ENCODE data around the gene PLSCR2. TPM values are rescaled to one million over a fixed set of nuclear protein-coding genes. Genes with fewer than 3 reads are reported as not detected.
A peak's percentile ranks its signal among the peaks of the same experiment; 100 is the strongest.

Gene PLSCR2
- total RNA-seq, 1 experiment from 2014 or later, result 2.9 TPM

DNA sequence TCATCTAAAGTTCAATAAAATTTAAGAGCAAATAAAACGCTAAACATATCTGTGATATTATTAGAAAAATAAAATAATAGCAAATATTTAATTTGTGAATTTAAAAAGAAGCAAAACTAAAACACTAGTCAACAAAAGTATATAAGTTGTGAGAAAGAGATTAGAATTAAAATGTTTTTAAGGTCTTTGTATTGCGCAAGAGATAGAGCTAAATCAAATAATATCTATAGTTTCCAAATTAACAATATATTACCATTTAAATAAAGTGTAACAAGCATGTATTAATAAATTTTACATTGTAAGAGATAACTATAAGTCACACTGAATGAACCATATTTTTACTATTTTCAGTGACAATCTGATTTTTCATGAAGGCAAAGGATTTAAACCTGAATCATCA, 74.2 kb downstream of the PLSCR2 start:
- Mint-ChIP-seq H3K27me3 (ENCODE audit: unreplicated experiment) (no peaks in the 10 kb centered on the region), H3K9me3 (ENCODE audit: low read depth, unreplicated experiment) (no peaks in the 10 kb centered on the region), H3K27ac (ENCODE audit: unreplicated experiment) (no peak overlapping the region), H3K4me1 (ENCODE audit: low read depth, unreplicated experiment) (peaks cover 10% of the 10 kb centered on the region), H3K36me3 (ENCODE audit: insufficient read depth, unreplicated experiment) (no peaks in the 10 kb centered on the region), H3K4me3 (ENCODE audit: low read depth, unreplicated experiment) (no peak overlapping the region)
- CTCF ChIA-PET, result no interaction called here
- intact Hi-C loops (cut with micrococcal nuclease; ENCODE audit: unreplicated experiment), result no loop called here
- DNase-seq, result no peak
- TF ChIP-seq, protein P1, sequence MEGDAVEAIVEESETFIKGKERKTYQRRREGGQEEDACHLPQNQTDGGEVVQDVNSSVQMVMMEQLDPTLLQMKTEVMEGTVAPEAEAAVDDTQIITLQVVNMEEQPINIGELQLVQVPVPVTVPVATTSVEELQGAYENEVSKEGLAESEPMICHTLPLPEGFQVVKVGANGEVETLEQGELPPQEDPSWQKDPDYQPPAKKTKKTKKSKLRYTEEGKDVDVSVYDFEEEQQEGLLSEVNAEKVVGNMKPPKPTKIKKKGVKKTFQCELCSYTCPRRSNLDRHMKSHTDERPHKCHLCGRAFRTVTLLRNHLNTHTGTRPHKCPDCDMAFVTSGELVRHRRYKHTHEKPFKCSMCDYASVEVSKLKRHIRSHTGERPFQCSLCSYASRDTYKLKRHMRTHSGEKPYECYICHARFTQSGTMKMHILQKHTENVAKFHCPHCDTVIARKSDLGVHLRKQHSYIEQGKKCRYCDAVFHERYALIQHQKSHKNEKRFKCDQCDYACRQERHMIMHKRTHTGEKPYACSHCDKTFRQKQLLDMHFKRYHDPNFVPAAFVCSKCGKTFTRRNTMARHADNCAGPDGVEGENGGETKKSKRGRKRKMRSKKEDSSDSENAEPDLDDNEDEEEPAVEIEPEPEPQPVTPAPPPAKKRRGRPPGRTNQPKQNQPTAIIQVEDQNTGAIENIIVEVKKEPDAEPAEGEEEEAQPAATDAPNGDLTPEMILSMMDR (IDR thresholded peaks at IDR 0.05; ENCODE audit: unreplicated experiment), result no peak
- BruUV-seq (replicated peaks), result no TSS peak

DNA sequence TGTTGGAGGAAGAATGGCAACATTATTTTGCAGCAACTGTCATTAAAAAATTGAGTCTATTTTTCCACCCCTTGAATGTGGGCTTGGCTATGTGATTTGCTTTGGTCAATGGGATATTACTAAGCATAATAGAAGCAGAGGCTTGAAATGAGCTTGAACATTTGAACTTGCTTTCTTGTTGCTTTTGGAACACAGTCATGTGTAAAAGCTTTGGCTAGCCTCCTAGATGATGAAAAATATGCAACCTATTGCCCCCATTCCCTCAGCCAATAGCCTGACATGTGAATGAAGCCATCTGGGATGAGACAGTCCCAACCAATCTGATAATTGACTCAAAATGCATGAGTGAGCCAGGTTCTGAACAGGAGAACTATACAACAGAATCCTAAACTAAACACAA, 78.4 kb downstream of the PLSCR2 start:
- intact Hi-C loops (cut with micrococcal nuclease; ENCODE audit: unreplicated experiment), result no loop called here

DNA sequence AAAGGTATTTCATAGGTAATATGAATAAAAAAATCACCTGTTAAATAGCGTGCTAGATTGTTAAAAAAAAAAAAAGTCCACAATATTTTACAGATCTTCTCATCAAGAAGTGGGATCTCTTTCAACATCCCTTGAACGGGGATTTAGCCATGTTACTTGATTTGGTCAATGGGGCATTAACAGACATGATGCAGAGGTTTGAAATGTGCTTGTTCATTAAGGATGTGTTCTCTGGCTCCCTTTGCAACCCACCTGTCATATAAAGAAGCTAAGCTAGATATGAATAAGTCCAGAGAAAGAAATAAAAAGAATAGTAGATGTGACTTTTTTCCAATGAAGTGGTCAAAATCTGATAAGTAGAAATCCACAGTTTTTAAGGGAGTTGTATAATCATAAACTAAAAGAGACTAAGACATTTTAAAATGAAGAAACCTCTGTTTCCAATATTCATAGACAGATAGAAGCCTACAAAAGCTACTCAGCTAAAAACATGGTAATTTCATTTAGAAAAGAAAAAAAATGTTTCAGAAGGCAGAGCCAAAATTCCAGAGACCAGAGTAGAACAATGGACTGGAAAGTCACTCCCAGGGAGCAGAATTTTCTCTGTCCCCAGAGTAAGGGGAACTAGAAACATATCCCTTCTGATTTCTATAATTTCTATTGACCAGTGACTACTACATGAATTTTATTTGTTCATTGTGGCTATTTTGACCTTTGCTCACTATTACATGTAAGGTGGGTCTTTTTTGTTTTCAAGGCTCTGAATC, 79.2 kb downstream of the PLSCR2 start:
- BruUV-seq (replicated peaks), result no TSS peak
- H3K4me1 Mint-ChIP-seq (ENCODE audit: low read depth, unreplicated experiment), result peaks cover 35% of the 10 kb centered on the region
- no peaks in the 10 kb centered on the region for H3K36me3 Mint-ChIP-seq (ENCODE audit: insufficient read depth, unreplicated experiment)
- peak overlapping the region; percentile 31 for H3K27ac Mint-ChIP-seq (ENCODE audit: unreplicated experiment)
- intact Hi-C loops (cut with micrococcal nuclease; ENCODE audit: unreplicated experiment), result no loop called here
- TF ChIP-seq, protein P1 (IDR thresholded peaks at IDR 0.05; ENCODE audit: unreplicated experiment), result no peak
- H3K4me3 Mint-ChIP-seq (ENCODE audit: low read depth, unreplicated experiment), result no peak overlapping the region
- CTCF ChIA-PET, result interaction anchor here (0.6 to 1.1 kb wide), 2 partner anchors 8 to 25 kb away, joined by 3 to 4 read pairs; no protein-coding TSS in a partner anchor
- no peaks in the 10 kb centered on the region for H3K9me3 Mint-ChIP-seq (ENCODE audit: low read depth, unreplicated experiment)
- H3K27me3 Mint-ChIP-seq (ENCODE audit: unreplicated experiment), result no peaks in the 10 kb centered on the region
- DNase-seq, result no peak

More for the DNA sequence above, 78.4 kb downstream of the PLSCR2 start:
- CTCF ChIA-PET, result interaction anchor here (1.1 kb wide), 1 partner anchor 9 kb away, joined by 4 read pairs; no protein-coding TSS in a partner anchor
- no TSS peak for BruUV-seq (replicated peaks)
- TF ChIP-seq, protein P1 (IDR thresholded peaks at IDR 0.05; ENCODE audit: unreplicated experiment), result no peak
- Mint-ChIP-seq H3K9me3 (ENCODE audit: low read depth, unreplicated experiment) (no peaks in the 10 kb centered on the region), H3K4me3 (ENCODE audit: low read depth, unreplicated experiment) (no peak overlapping the region), H3K4me1 (ENCODE audit: low read depth, unreplicated experiment) (peaks cover 35% of the 10 kb centered on the region), H3K27ac (ENCODE audit: unreplicated experiment) (peak overlapping the region; percentile 31), H3K27me3 (ENCODE audit: unreplicated experiment) (no peaks in the 10 kb centered on the region), H3K36me3 (ENCODE audit: insufficient read depth, unreplicated experiment) (no peaks in the 10 kb centered on the region)
- no peak for DNase-seq

DNA sequence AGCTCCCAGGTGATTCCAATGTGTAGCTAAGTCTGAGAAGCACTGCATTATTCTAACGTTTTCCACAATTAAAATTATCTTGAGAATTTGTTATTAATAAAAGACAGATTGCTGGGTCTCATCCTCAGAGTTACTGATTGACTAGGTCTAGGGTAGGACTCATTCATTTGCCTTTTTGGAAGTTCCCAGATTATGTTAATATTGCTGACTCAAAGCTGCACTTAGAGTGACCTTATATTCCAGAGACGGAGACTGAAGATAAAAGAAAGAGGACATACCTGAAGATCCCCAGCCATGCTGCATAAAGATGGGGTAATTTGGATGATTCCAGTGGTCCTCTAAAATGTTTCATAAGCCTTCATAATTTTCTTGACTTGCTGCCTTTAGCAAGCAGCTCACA, 81.8 kb downstream of the PLSCR2 start:
- Mint-ChIP-seq H3K4me3 (ENCODE audit: low read depth, unreplicated experiment) (no peak overlapping the region), H3K9me3 (ENCODE audit: low read depth, unreplicated experiment) (no peaks in the 10 kb centered on the region), H3K36me3 (ENCODE audit: insufficient read depth, unreplicated experiment) (no peaks in the 10 kb centered on the region), H3K27me3 (ENCODE audit: unreplicated experiment) (no peaks in the 10 kb centered on the region), H3K4me1 (ENCODE audit: low read depth, unreplicated experiment) (peaks cover 43% of the 10 kb centered on the region), H3K27ac (ENCODE audit: unreplicated experiment) (no peak overlapping the region)
- BruUV-seq (replicated peaks), result no TSS peak
- CTCF ChIA-PET, result interaction anchor here (0.9 to 1.5 kb wide), 3 partner anchors 11 to 53 kb away, joined by 3 to 4 read pairs (median 3); no protein-coding TSS in a partner anchor
- TF ChIP-seq, protein P1 (IDR thresholded peaks at IDR 0.05; ENCODE audit: unreplicated experiment), result no peak
- intact Hi-C loops (cut with micrococcal nuclease; ENCODE audit: unreplicated experiment), result no loop called here
- no peak for DNase-seq
